KG1 (cell line): ENCODE measurements around the gene PDCD10.

Source experiments
- DNase-seq: peaks from one replicate; lab custom pipeline; 2025; lab: John Stamatoyannopoulos, UW

The PDCD10 gene

DNA sequence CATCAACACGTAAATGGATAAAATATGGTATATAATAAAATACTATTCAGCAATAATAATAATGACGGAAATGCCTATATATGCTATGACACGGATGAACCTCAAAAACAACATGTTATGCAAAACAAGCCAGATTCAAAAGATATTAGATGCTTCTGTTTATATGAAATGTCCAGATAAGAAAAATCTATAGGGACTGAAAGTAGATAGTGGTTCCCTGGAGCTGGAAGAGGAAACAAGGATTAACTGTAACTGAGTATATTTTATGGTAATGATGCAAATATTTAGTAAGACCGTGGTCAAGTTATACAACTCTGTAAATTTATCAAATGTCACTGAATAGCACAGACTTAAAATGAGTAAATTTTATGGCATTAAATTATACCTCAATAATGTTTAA lies 55.2 kb downstream of the PDCD10 start:
- DNase-seq: no peak

DNA sequence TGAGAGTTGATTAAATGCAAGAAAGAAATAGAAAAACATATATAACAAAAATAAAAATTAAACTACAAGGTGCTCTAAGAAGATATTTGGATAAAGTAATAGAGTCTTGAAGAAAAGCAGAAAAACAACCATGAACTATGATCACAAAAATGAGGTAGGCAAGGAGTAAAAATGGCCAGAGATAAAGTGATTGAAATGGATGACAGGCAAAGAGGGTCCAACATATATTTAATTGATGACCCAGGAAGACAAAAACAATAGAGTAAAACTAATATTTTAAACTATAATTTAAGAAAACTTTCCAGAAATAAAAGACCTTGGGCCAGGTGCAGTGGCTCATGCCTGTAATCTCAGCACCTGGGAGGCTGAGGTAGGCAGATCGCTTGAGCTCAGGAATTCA lies 58.8 kb downstream of the PDCD10 start:
- DNase-seq: no peak

DNA sequence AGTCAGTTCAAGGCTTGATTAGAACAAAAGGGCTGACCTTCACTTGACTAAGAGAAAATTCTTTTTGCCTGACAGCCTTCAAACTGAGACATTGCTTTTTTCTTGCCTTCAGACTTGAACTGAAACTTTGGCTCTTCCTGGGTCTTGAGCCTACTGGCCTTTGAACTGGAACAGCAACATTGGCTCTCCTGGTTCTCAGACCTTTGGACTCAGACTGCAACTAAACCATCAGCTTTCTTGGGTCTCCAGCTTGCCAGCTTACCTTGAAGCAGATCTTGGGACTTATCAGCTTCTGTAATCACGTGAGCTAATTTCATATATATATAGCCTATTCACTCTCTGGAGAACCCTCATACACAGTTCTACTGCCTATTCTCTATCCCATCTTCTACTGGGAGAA lies 61.5 kb downstream of the PDCD10 start:
- no peak for DNase-seq

DNA sequence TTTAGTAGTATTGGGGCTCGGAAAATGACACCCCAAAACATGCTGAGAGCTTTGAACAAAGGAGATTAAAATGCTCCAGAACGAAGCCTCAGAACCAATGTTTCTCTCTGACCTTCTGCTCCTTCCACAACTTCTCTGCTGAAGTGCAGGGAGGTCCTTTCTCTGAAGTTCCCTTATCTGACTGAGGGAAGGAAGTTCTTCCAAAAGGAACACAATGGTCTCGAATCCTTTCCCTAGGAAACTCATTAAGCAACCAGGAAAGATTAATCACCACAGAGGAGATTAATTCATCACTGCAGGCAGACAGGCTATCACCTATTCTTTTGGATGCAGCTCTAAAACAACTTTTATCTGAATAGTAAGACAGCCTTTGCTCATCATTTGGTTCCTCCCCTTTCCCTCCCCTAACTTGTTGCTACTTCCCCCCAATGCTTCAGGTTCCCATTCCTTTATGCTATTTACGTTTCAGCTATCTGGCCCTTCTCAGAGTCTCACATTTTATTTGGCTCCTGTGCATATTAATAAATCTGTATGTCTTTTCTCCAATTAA lies 62.7 kb downstream of the PDCD10 start:
- no peak for DNase-seq

DNA sequence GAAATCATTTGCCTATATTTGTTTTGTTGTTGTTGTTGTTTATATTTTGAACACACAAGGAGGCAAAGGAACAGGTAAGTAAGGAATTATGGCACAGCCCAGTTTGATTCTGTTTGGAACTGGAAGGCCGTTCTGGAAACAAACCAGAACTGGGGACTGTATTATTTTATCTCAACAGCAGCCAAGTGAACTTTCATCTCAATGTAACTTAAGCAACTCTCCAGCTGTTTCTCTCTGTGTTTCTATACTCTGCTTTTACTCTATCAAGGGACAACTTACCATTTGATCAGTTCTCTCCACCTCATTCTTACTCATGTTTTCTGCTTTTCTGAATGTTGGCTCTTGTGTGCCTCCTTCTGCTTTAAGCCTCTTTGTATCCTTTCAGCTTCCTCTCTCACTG lies 65.0 kb downstream of the PDCD10 start:
- no peak for DNase-seq

DNA sequence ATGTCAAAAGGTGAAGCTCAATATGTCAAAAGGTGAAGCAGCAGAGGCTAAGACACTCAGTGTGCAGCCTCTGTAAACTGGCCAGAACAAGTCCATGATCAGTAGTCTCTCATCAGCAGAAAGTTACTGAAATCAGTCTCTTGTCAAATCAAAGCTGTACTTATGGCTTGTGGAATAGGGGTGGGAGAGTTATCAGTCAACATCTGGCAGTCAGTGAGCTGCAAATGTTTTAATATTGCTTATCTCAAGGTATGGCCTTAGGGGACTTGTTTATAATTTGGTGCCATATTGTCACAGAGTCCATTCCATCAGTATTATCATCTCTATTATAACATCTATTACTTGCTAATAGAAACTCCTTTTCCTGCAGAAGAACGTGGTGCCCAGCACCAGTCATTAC lies 66.0 kb downstream of the PDCD10 start:
- no peak for DNase-seq

GRCh38 chr3:167666563-167666962 lies 68.1 kb downstream of the PDCD10 start:
- DNase-seq: no peak

DNA sequence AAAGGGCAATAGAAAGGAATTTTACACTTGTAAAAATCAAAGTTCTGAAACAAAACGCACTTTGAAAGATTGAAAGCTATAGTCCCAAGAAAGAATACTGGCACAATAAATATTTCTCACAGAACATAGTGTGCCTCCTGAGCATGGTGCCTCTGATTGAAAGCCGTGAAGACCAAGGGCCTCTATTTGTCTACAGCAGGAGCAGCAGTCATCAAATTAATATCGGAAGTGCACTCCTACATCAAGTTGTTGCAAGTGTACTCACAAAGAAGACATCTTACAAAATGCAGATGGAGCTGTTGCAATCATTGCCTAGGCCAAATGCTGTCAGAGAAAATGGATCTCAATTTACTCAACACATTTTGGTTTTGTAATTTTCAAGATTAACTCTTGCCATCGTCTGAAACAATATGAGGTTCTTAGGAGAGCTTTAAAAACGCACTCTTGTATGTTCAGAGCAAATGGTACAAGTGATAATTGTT lies 71.7 kb downstream of the PDCD10 start:
- DNase-seq: no peak

DNA sequence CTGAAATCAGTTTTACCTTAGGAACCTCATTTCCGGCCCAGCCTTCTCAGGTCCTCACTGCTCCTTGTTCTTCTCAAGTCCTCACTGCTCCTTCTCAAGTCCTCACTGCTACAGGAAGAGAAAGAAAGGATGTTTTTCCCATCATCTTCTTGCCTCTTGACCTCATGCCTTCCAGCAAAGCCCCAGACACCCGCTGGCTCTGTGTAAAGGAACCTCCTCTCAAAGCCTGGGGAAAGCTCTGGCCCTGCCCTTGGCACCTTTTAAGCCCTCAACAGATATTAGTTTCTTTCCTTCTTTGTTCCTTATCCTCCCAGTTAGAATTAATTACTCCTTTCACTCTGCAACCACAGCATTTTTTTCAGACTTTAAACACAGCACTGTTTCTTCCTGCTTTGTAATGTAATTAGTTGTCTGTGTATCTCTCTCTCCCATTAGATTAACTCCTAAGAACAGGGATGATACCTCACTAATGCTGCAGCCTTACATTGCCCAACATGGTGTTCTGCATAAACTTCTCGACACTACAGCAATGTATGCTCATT lies 76.9 kb downstream of the PDCD10 start:
- no peak for DNase-seq

DNA sequence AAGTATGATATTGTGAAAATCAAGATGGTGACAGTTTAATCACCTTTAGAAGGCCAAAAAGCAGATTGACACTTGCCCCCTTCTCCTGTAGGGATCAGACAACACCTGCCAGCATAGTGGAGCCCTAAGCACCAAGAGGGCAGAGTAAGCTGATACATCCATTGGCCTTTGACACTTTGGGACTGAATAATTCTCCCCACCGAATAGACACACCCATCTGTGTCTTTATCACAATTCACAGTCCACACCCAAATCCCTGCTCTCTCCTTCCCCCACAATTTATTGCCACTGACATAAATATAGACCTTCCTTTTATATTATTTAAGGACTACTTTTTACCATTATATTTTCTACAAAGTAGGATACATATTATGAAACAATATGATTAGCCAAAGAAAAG lies 77.9 kb downstream of the PDCD10 start:
- no peak for DNase-seq

GRCh38 chr3:167653760-167654159 lies 80.9 kb downstream of the PDCD10 start, which contains the start of gene WDR49:
Gene WDR49, minus strand, starts transcription at chr3:167653942. Its CDS starts 517 bp downstream, at chr3:167653425.
- no peak for DNase-seq

- DNase-seq: no peak
These were observed 81.5 kb downstream of the PDCD10 start for GRCh38 chr3:167653155-167653554.

DNA sequence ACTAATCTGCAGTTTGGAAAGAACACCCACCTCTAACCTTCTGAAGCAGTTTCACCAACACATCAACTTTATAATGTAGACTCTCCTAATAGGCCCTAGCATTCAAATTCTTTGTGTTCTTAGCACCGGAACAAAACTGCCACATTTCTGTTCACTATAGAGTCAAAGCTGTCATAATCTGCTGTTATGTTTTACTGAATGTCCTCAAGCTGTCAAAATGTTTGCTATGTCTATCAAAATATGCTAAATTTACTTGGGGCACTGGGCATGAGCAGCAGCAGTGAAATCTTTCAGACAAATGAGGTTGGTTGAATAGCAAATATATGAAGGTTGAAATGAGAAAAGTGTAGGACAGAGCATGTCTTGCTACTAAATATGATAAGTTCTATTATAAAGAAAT lies 82.9 kb downstream of the PDCD10 start:
- no peak for DNase-seq

DNA sequence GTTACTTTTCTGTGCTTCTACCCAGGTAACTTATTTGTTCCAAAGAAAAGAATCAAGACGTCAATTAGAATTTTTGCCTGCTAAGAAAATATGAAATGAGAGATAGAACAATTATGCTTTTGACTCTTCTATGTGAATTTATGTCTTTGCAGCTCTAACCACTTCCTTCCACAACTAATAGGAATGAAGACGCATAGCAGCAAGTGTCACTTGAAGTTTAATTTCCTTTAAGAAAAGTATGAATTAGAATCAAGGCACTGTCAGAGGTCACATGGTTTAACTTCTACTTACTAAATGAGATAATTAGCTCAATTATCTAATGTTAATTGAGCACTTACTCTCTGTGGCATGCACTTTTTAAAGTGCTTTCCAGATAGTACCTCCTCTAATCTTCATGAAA lies 84.2 kb downstream of the PDCD10 start:
- no peak for DNase-seq

DNA sequence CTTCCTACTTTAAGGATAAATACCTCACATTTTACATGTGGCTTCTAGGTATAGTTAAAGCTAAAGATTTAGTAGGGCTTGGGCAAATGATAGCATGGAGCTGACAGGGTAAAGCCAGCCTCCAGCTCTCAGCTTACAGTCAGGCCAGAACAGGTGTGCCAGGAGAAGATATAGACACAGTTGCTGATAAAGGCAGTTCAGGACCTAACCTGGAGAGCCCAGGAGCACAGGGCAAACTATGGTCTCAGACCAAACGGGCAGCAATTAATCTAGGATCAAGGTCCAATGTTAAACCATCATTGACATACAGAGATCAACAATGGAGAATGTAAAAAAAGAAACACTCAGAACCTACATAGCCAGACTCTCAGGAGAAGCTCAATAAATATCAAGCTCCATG lies 84.9 kb downstream of the PDCD10 start:
- DNase-seq: no peak

- no peak for DNase-seq
These were observed 90.1 kb downstream of the PDCD10 start for GRCh38 chr3:167644611-167645010.
